Transverse colon (tissue), 4 donors: ENCODE measurements around the gene TLE7. TPM values are rescaled to one million over a fixed set of nuclear protein-coding genes. Genes with fewer than 3 reads are reported as not detected.

Source experiments
- DNase-seq: peaks from one replicate; pipeline ENCODE4 v3.0.0-alpha.2; 2019
- H3K27ac ChIP-seq, 4 donors: fragments of 200-600 bp; sonication (generic); 2 replicates each; pipeline ENCODE4 v1.5.1; 2016 to 2018; ENCODE audit warnings: inconsistent platforms in 4 of 4
- H3K27me3 ChIP-seq: fragments of 200-600 bp; sonication (generic); 2 replicates; pipeline ENCODE4 v1.5.1; 2017; ENCODE audit warnings: inconsistent platforms
- H3K36me3 ChIP-seq, 4 donors: fragments of 200-600 bp; sonication (generic); 2 replicates each; pipeline ENCODE4 v1.5.1; 2017 to 2019; ENCODE audit warnings: inconsistent platforms in 4 of 4
- H3K4me1 ChIP-seq, 4 donors: fragments of 200-600 bp; sonication (generic); 2 replicates each; pipeline ENCODE4 v1.5.1; 2017 to 2020; ENCODE audit warnings: inconsistent platforms in 4 of 4
- H3K4me3 ChIP-seq, 4 donors: fragments of 200-600 bp; sonication (generic); 1 replicate in 1 of 4; 2 replicates in 3 of 4; pipeline versions ENCODE4 v1.5.1 to v1.6.1; 2017 to 2019; ENCODE audit warnings: inconsistent platforms in 4 of 4
- H3K9me3 ChIP-seq, 2 donors: fragments of 200-600 bp; sonication (generic); 2 replicates each; pipeline ENCODE4 v1.5.1; 2017 to 2019; ENCODE audit warnings: inconsistent platforms in 2 of 2
- EP300 ChIP-seq: sonication (generic); formaldehyde crosslinking; IDR thresholded peaks from one replicate; pipeline ENCODE4 v1.6.1; 2017; ENCODE audit warnings: antibody characterized with exemption, low read depth
- POLR2A ChIP-seq: fragments of 450-650 bp; IDR thresholded peaks from one replicate; pipeline ENCODE4 v1.6.1; 2016; ENCODE audit warnings: antibody characterized with exemption, mild to moderate bottlenecking, moderate library complexity
- POLR2AphosphoS5 ChIP-seq, 3 donors: sonication (generic); formaldehyde crosslinking; IDR thresholded peaks; one replicate each; pipeline ENCODE4 v1.6.1; 2016; ENCODE audit warnings: antibody characterized with exemption in 3 of 3
- WGBS, 2 donors: methylation state at CpG; one replicate each; pipeline ENCODE4 v1.1.5; 2018; ENCODE audit warnings: low coverage in 1 of 2; 5-methylcytosine and 5-hydroxymethylcytosine counted together
- in situ Hi-C, 4 donors: fragments of 200-750 bp; cut with MboI; loops; one replicate each; pipeline versions ENCODE4 v1.15.0 to v1.15.1; 2017; ENCODE audit warnings: low sequenced_read_pairs in 3 of 4, low pct_ligation_motif_present in 1 of 4, low pct_unique_long_range_greater_than_20kb in 1 of 4
- intact Hi-C: fragments of 100-400 bp; cut with DNase I; formaldehyde crosslinking; loops from one replicate; pipeline ENCODE4 v1.15.1; 2023; ENCODE audit warnings: low total_unique reads
- total RNA-seq, 4 donors: library from RNA; depleted of rRNA; stranded (reverse); fragments of >200 nt; gene quantifications; one replicate each; pipeline ENCODE4 v1.1.0, GENCODE V29; 2016
- TF ChIP-seq, protein P1 (sequence below), 5 experiments: fragments of 200-600 bp in 3 of 5; fragments of 450-650 bp in 2 of 5; sonication (generic) in 3 of 5; IDR thresholded peaks; 1 replicate in 2 of 5; 2 replicates in 3 of 5; pipeline ENCODE4 v1.5.1; 2016 to 2017; ENCODE audit warnings: antibody characterized with exemption in 5 of 5, inconsistent platforms in 3 of 5, mild to moderate bottlenecking in 2 of 5, moderate library complexity in 1 of 5

TLE7 gene
- total RNA-seq, 4 donors from 2014 or later, result not detected

DNA sequence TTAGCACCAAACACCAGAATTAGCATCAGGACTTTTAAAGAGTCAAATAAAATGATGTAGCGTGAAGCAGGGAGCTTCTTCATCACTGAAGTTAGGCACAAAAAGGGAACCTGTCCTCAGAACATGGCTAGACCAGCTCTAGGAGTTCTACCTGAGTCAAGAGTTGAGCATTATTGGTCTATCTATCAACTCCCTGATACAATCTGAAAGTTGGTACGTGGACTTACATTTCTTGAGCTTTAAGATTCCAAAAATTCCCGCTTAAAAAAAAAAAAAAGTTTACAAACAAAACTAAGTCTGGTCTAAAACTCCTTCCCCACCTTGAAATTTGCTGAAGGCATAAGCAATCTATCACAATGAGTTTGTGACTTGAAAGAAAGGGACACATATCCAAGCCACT lies 12.3 kb downstream of the TLE7 start:
- intact Hi-C loops, result no loop called here
- in situ Hi-C loops, result no loop called here
- peaks cover 41% of the 10 kb centered on the region for H3K27me3 ChIP-seq
- no peaks in the 10 kb centered on the region for H3K36me3 ChIP-seq
- H3K4me1 ChIP-seq, result peaks cover 0 to 6% (median 0%) of the 10 kb centered on the region in 4 donors
- 79 to 95% methylated on average over 2 to 3 of the region's 3 CpGs for whole genome bisulfite sequencing, 2 donors
- H3K27ac ChIP-seq, result no peak overlapping the region
- H3K4me3 ChIP-seq, result no peak overlapping the region
- TF ChIP-seq POLR2A (no peak), EP300 (no peak), POLR2AphosphoS5 (IDR thresholded peaks at IDR 0.05) (no peak)
- TF ChIP-seq, protein P1, sequence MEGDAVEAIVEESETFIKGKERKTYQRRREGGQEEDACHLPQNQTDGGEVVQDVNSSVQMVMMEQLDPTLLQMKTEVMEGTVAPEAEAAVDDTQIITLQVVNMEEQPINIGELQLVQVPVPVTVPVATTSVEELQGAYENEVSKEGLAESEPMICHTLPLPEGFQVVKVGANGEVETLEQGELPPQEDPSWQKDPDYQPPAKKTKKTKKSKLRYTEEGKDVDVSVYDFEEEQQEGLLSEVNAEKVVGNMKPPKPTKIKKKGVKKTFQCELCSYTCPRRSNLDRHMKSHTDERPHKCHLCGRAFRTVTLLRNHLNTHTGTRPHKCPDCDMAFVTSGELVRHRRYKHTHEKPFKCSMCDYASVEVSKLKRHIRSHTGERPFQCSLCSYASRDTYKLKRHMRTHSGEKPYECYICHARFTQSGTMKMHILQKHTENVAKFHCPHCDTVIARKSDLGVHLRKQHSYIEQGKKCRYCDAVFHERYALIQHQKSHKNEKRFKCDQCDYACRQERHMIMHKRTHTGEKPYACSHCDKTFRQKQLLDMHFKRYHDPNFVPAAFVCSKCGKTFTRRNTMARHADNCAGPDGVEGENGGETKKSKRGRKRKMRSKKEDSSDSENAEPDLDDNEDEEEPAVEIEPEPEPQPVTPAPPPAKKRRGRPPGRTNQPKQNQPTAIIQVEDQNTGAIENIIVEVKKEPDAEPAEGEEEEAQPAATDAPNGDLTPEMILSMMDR (IDR thresholded peaks at IDR 0.05), result no peak
- H3K9me3 ChIP-seq, result no peaks in the 10 kb centered on the region
- DNase-seq, result no peak

DNA sequence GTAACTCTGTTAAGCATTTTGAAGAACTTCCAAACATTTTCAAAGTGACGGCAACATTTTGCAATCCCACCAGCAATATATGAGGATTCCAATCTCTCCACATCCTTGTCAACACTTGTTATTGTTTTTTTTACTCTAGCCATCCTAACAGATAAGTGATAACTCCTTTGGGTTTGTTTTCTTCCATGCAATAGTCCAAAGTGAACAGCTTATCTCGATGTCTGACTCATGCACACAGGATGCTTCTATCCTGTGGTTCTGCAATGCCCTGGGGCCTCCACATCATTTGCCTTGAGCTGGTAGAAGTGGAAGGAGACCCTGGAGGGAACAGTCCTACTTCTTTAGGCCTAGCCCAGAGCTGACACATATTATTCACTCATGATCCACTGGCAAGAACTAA lies 13.0 kb downstream of the TLE7 start:
- no peak overlapping the region for H3K4me3 ChIP-seq
- peaks cover 48% of the 10 kb centered on the region for H3K27me3 ChIP-seq
- H3K36me3 ChIP-seq, result no peaks in the 10 kb centered on the region
- TF ChIP-seq, protein P1 (IDR thresholded peaks at IDR 0.05), result no peak
- no peak for TF ChIP-seq EP300
- no peak for TF ChIP-seq POLR2A
- no peak for TF ChIP-seq POLR2AphosphoS5 (IDR thresholded peaks at IDR 0.05)
- intact Hi-C loops, result no loop called here
- WGBS, 2 donors, result 83 to 94% methylated on average over 1 to 2 of the region's 2 CpGs
- H3K27ac ChIP-seq, result no peak overlapping the region
- DNase-seq, result no peak
- H3K9me3 ChIP-seq, result no peaks in the 10 kb centered on the region
- in situ Hi-C loops, result no loop called here
- peaks cover 0 to 6% (median 0%) of the 10 kb centered on the region in 4 donors for H3K4me1 ChIP-seq

DNA sequence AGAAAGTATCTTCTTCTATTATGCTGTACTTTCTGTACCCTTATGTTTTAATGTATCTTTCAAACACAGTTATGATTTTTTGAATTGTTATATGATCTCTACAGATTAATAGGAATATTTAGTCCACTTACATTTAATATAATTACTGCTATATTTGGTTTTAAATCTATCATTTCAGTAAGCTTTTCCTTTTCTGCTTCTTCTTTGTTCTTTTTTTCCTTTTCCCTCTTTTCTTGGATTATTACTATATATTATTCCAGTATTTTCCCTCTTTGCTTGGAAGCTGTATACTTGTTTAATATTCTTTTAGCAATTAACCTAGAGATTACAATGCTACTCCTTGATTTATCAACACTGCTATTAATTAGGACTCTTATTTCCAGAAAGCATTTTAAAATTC lies 13.5 kb downstream of the TLE7 start:
- in situ Hi-C loops (no loop called here), intact Hi-C loops (no loop called here)
- no peak for TF ChIP-seq POLR2AphosphoS5 (IDR thresholded peaks at IDR 0.05)
- no peak for TF ChIP-seq POLR2A
- TF ChIP-seq, protein P1 (IDR thresholded peaks at IDR 0.05), result no peak
- no peak for TF ChIP-seq EP300
- Histone ChIP-seq H3K4me1 (peaks cover 0 to 6% (median 0%) of the 10 kb centered on the region in 4 donors), H3K27ac (no peak overlapping the region), H3K4me3 (no peak overlapping the region), H3K36me3 (no peaks in the 10 kb centered on the region), H3K27me3 (peaks cover 48% of the 10 kb centered on the region), H3K9me3 (no peaks in the 10 kb centered on the region)
- DNase-seq, result no peak

DNA sequence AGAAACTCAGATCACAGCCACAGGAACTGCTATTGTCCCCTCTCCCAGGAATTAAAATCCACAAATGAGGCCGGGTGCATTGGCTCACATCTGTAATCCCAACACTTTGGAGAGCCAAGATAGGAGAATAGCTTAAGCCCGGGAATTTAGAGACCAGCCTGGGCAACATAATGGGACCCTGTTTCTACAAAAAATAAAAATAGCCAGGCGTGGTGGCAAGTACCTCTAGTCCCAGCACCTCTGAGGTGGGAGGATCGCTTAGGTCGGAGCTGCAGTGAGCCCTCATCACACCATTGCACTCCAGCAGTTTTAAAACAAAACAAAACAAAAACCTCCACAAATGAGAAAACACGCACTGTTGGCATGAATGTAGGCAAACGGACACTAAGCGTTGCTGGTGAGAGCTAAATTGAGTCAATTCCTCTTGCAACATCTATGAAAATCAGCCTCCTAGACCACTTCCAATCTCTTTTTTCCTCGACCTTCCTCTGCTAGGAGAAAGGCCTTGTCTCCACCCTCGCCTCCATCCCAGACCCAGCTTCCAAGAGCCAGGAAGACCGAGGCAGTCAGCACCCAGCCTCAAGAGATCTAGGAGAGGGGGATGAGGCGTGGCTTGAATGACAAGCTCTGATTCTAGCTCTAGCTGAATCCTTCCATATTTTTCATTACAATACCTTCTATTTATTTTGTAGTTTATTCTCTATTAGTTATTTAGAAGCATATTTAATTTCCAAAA lies 14.8 kb downstream of the TLE7 start:
- TF ChIP-seq, protein P1 (IDR thresholded peaks at IDR 0.05), result no peak
- TF ChIP-seq POLR2AphosphoS5 (IDR thresholded peaks at IDR 0.05) (no peak), POLR2A (no peak), EP300 (no peak)
- DNase-seq, result no peak
- peaks cover 0 to 6% (median 0%) of the 10 kb centered on the region in 4 donors for H3K4me1 ChIP-seq
- H3K9me3 ChIP-seq, result no peaks in the 10 kb centered on the region
- intact Hi-C loops (no loop called here), in situ Hi-C loops (no loop called here)
- no peak overlapping the region for H3K27ac ChIP-seq
- no peak overlapping the region for H3K4me3 ChIP-seq
- 51 to 57% methylated on average over 8 to 12 of the region's 12 CpGs for WGBS, 2 donors
- H3K36me3 ChIP-seq, result no peaks in the 10 kb centered on the region
- H3K27me3 ChIP-seq, result peaks cover 48% of the 10 kb centered on the region
